ENCODE measurements around the gene RERE. TPM values are rescaled to one million over a fixed set of nuclear protein-coding genes. Genes with fewer than 3 reads are reported as not detected.

Gene RERE
- total and polyA plus RNA-seq, 2 experiments from 2014 or later, result 39.8 to 62.8 TPM

DNA sequence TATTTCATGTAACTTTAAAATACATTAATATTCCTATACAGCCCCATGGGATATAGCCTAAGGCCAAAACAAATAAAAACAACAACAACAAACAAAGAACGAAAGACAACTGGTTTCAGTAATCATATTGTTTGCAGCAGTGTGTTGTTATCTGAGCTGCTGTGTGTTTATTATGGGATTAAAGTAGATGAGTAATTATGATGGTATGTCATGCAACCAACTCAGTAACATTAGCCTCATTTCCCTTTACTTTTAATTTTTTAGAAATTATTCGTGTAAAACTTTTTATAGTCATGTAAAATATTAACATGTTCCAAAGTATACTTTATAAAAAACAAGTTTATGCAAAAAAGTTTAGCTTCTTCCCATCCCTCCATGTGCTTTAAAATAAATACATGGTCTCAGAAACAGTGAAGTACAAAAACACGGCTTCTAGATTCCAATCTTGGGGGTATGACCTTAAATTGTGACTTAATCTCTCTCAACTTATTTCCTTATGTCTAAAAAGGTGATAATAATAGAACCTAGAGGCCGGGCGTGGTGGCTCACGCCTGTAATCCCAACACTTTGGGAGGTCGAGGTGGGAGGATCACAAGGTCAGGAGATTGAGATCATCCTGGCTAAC lies 323.4 kb downstream of the RERE start:
- H3K4me3 ChIP-seq, result no peak overlapping the region
- TF ChIP-seq EZH2 (IDR thresholded peaks at IDR 0.05; ENCODE audit: borderline replicate concordance) (no peak), EZH2phosphoT487 (IDR thresholded peaks at IDR 0.05; ENCODE audit: low read depth, severe bottlenecking, unreplicated experiment) (no peak)
- TF ChIP-seq, protein P1, sequence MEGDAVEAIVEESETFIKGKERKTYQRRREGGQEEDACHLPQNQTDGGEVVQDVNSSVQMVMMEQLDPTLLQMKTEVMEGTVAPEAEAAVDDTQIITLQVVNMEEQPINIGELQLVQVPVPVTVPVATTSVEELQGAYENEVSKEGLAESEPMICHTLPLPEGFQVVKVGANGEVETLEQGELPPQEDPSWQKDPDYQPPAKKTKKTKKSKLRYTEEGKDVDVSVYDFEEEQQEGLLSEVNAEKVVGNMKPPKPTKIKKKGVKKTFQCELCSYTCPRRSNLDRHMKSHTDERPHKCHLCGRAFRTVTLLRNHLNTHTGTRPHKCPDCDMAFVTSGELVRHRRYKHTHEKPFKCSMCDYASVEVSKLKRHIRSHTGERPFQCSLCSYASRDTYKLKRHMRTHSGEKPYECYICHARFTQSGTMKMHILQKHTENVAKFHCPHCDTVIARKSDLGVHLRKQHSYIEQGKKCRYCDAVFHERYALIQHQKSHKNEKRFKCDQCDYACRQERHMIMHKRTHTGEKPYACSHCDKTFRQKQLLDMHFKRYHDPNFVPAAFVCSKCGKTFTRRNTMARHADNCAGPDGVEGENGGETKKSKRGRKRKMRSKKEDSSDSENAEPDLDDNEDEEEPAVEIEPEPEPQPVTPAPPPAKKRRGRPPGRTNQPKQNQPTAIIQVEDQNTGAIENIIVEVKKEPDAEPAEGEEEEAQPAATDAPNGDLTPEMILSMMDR (IDR thresholded peaks at IDR 0.05; ENCODE audit: poor library complexity), result no peak
- H3K36me3 ChIP-seq (replicated peaks; ENCODE audit: insufficient read depth, low read depth), result no peaks in the 10 kb centered on the region
- H3K79me2 ChIP-seq, result peaks cover 27% of the 10 kb centered on the region
- no peak for DNase-seq (ENCODE audit: low spot score)
- no peak overlapping the region for H3K4me2 ChIP-seq
- H3K27ac ChIP-seq, result no peak overlapping the region
- no peak overlapping the region for H2AFZ ChIP-seq
- no peaks in the 10 kb centered on the region for H3K9me2 ChIP-seq (replicated peaks; ENCODE audit: insufficient read depth)
- H3K27me3 ChIP-seq, result no peaks in the 10 kb centered on the region
- no peaks in the 10 kb centered on the region for H3K4me1 ChIP-seq (ENCODE audit: insufficient read depth)
- WGBS (ENCODE audit: low lambda C conversion rate, missing lambda C conversion rate), result 82% methylated on average over 7 of the region's 7 CpGs
- no peaks in the 10 kb centered on the region for H3K9me3 ChIP-seq (ENCODE audit: low read depth)
- H4K20me1 ChIP-seq (ENCODE audit: insufficient read depth, poor library complexity, severe bottlenecking), result no peaks in the 10 kb centered on the region

DNA sequence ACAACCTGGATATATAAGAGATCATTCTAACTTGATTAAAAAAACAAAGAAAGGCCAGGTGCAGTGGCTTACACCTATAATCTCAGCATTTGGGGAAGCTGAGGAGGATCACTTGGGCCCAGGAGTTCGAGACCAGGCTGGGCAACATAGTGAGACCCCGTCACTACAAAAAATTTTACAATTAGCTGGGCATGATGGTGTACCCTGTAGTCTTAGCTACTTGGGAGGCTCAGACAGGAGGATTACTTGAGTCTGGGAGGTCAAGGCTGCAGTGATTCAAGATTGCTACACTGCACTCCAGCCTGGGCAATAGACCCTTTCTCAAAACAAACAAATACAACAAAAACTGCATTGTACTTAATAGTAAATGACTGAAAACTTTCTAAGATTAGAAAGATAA lies 330.2 kb downstream of the RERE start:
- no peak overlapping the region for H3K4me2 ChIP-seq
- no peak overlapping the region for H3K4me3 ChIP-seq
- no peak overlapping the region for H3K27ac ChIP-seq
- no peaks in the 10 kb centered on the region for H3K27me3 ChIP-seq
- no peaks in the 10 kb centered on the region for H3K36me3 ChIP-seq (replicated peaks; ENCODE audit: insufficient read depth, low read depth)
- TF ChIP-seq EZH2phosphoT487 (IDR thresholded peaks at IDR 0.05; ENCODE audit: low read depth, severe bottlenecking, unreplicated experiment) (no peak), EZH2 (IDR thresholded peaks at IDR 0.05; ENCODE audit: borderline replicate concordance) (no peak)
- no peaks in the 10 kb centered on the region for H3K9me3 ChIP-seq (ENCODE audit: low read depth)
- H3K4me1 ChIP-seq (ENCODE audit: insufficient read depth), result peaks cover 5% of the 10 kb centered on the region
- no peaks in the 10 kb centered on the region for H3K9me2 ChIP-seq (replicated peaks; ENCODE audit: insufficient read depth)
- peaks cover 39% of the 10 kb centered on the region for H3K79me2 ChIP-seq
- DNase-seq (ENCODE audit: low spot score), result no peak
- H4K20me1 ChIP-seq (ENCODE audit: insufficient read depth, poor library complexity, severe bottlenecking), result no peaks in the 10 kb centered on the region
- H2AFZ ChIP-seq, result no peak overlapping the region
- 100% methylated on average over 2 of the region's 2 CpGs for WGBS (ENCODE audit: low lambda C conversion rate, missing lambda C conversion rate)

DNA sequence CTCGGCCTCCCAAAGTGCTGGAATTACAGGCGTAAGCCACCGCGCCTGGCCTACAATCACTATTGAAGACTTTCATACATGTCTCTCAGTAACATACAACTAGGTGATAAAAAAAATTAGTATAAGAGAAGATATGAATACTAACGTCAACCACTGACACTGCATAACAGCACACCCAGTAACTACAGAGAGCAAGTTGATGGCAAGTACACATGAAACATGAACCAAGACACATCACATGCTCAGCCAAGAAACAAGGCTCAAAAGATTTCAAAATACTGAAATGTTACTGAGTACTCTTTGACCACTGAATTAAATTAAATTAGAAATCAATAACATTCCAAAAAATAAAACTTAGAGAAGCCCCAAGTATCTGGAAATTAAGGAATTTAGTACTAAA lies 331.4 kb downstream of the RERE start:
- Histone ChIP-seq H3K9me3 (ENCODE audit: low read depth) (no peaks in the 10 kb centered on the region), H3K27me3 (no peaks in the 10 kb centered on the region), H3K36me3 (replicated peaks; ENCODE audit: insufficient read depth, low read depth) (no peaks in the 10 kb centered on the region), H3K9me2 (replicated peaks; ENCODE audit: insufficient read depth) (no peaks in the 10 kb centered on the region), H3K27ac (no peak overlapping the region), H4K20me1 (ENCODE audit: insufficient read depth, poor library complexity, severe bottlenecking) (no peaks in the 10 kb centered on the region), H3K4me2 (no peak overlapping the region), H2AFZ (no peak overlapping the region), H3K4me3 (no peak overlapping the region), H3K4me1 (ENCODE audit: insufficient read depth) (peaks cover 5% of the 10 kb centered on the region), H3K79me2 (peaks cover 35% of the 10 kb centered on the region)
- TF ChIP-seq EZH2 (IDR thresholded peaks at IDR 0.05; ENCODE audit: borderline replicate concordance), result no peak
- no peak for TF ChIP-seq EZH2phosphoT487 (IDR thresholded peaks at IDR 0.05; ENCODE audit: low read depth, severe bottlenecking, unreplicated experiment)
- TF ChIP-seq, protein P1 (IDR thresholded peaks at IDR 0.05; ENCODE audit: poor library complexity), result no peak
- 96% methylated on average over 5 of the region's 5 CpGs for WGBS (ENCODE audit: low lambda C conversion rate, missing lambda C conversion rate)
- DNase-seq (ENCODE audit: low spot score), result no peak

DNA sequence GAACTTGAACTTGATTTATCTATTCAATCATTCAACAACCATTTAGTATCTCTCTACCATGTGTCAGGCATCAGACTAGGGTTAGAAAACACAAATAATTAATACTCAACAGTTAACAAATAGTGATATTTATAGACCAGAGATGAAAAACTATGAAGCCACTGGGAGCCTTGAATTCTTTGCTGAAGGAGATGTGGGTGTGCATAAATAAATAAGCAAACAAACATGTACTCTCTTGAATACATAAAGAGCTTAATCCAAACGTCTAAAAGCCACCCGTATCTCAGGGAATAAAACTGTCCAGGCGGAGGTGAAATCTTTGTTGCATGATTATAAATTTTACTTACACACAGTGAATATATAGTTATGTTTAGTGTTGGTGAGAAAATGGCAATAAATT lies 333.9 kb downstream of the RERE start:
- DNase-seq (ENCODE audit: low spot score), result no peak
- Histone ChIP-seq H3K4me1 (ENCODE audit: insufficient read depth) (peaks cover 5% of the 10 kb centered on the region), H3K4me2 (no peak overlapping the region), H4K20me1 (ENCODE audit: insufficient read depth, poor library complexity, severe bottlenecking) (no peaks in the 10 kb centered on the region), H3K9me3 (ENCODE audit: low read depth) (no peaks in the 10 kb centered on the region), H3K27ac (no peak overlapping the region), H2AFZ (no peak overlapping the region), H3K36me3 (replicated peaks; ENCODE audit: insufficient read depth, low read depth) (no peaks in the 10 kb centered on the region), H3K9me2 (replicated peaks; ENCODE audit: insufficient read depth) (no peaks in the 10 kb centered on the region), H3K4me3 (no peak overlapping the region), H3K27me3 (no peaks in the 10 kb centered on the region), H3K79me2 (peaks cover 44% of the 10 kb centered on the region)
- 80% methylated on average over 3 of the region's 3 CpGs for WGBS (ENCODE audit: low lambda C conversion rate, missing lambda C conversion rate)
- TF ChIP-seq EZH2 (IDR thresholded peaks at IDR 0.05; ENCODE audit: borderline replicate concordance) (no peak), EZH2phosphoT487 (IDR thresholded peaks at IDR 0.05; ENCODE audit: low read depth, severe bottlenecking, unreplicated experiment) (no peak)
- TF ChIP-seq, protein P1 (IDR thresholded peaks at IDR 0.05; ENCODE audit: poor library complexity), result no peak

All from hepatocyte (in vitro differentiated cells).